Thoracic aorta (tissue), 2 donors: ENCODE results near the gene HOXD11. TPM values are rescaled to one million over a fixed set of nuclear protein-coding genes. Genes with fewer than 3 reads are reported as not detected.

Source experiments
- ATAC-seq: fragments of 150-250 bp; one replicate; pipeline ENCODE4 v1.8.0; 2017; ENCODE audit warnings: low read depth; ENCODE audit not compliant: insufficient number of reproducible peaks, low FRiP score
- DNase-seq: peaks from one replicate; pipeline ENCODE4 v3.0.0-alpha.2; 2020; ENCODE audit warnings: low spot score
- H3K27ac ChIP-seq, 2 donors: fragments of 200-600 bp; sonication (generic); 1 replicate in 1 of 2; 2 replicates in 1 of 2; pipeline ENCODE4 v1.5.1; 2016; ENCODE audit warnings: mild to moderate bottlenecking in 2 of 2, moderate library complexity in 2 of 2
- H3K27me3 ChIP-seq: fragments of 200-600 bp; sonication (generic); replicated peaks from 2 replicates; pipeline ENCODE4 v1.6.0; 2016; ENCODE audit warnings: mild to moderate bottlenecking; ENCODE audit not compliant: insufficient read depth
- H3K36me3 ChIP-seq: fragments of 200-600 bp; sonication (generic); one replicate; pipeline ENCODE4 v1.5.1; 2016
- H3K4me1 ChIP-seq, 2 donors: fragments of 200-600 bp; sonication (generic); 1 replicate in 1 of 2; 2 replicates in 1 of 2; pipeline versions ENCODE4 v1.5.1 to v1.6.0; 2016; ENCODE audit warnings: low read depth in 2 of 2, mild to moderate bottlenecking in 1 of 2; ENCODE audit not compliant: control insufficient read depth in 1 of 2
- H3K4me3 ChIP-seq: fragments of 200-600 bp; sonication (generic); 2 replicates; pipeline ENCODE4 v1.5.1; 2016; ENCODE audit warnings: mild to moderate bottlenecking
- H3K9me3 ChIP-seq: fragments of 200-600 bp; sonication (generic); 2 replicates; pipeline ENCODE4 v1.5.1; 2016
- CTCF ChIP-seq: fragments of 200-600 bp; sonication (generic); IDR thresholded peaks from one replicate; pipeline ENCODE4 v1.5.1; 2019; ENCODE audit warnings: antibody characterized with exemption
- total RNA-seq, 2 donors: library from RNA; depleted of rRNA; stranded (reverse); fragments of >200 nt; gene quantifications; one replicate each; pipeline versions ENCODE4 v1.1.0 to v1.2.3, GENCODE V29; 2016

The HOXD11 gene
- total RNA-seq, 2 donors from 2014 or later = not detected

GRCh38 chr2:176099159-176099727 is 7.8 kb upstream of the HOXD11 start:
- DNase-seq (no peak), ATAC-seq (no peak)
- H3K4me3 ChIP-seq = no peak overlapping the region
- no peaks in the 10 kb centered on the region for H3K9me3 ChIP-seq
- no peak for TF ChIP-seq CTCF
- H3K36me3 ChIP-seq = no peaks in the 10 kb centered on the region
- no peak overlapping the region for H3K27ac ChIP-seq
- H3K4me1 ChIP-seq = peaks cover 5 to 16% of the 10 kb centered on the region in 2 donors
- H3K27me3 ChIP-seq = peaks cover 76% of the 10 kb centered on the region

- DNase-seq (no peak), ATAC-seq (no peak)
- Histone ChIP-seq H3K27me3 (peaks cover 74% of the 10 kb centered on the region), H3K4me3 (no peak within 1 kb of the TSS), H3K36me3 (no peaks in the 10 kb centered on the region), H3K9me3 (no peaks in the 10 kb centered on the region), H3K4me1 (peaks cover 12 to 23% of the 10 kb centered on the region in 2 donors), H3K27ac (no peak within 1 kb of the TSS)
- no peak for TF ChIP-seq CTCF
These were observed 7.1 kb upstream of the HOXD11 start, which contains the start of gene HOXD12 for GRCh38 chr2:176099728-176100546. Gene HOXD12 (plus strand): TSS chr2:176099795. CDS start chr2:176099802, 7 bp downstream.

- ATAC-seq (no peak), DNase-seq (no peak)
- Histone ChIP-seq H3K4me1 (peaks cover 12 to 24% of the 10 kb centered on the region in 2 donors), H3K9me3 (no peaks in the 10 kb centered on the region), H3K36me3 (no peaks in the 10 kb centered on the region), H3K4me3 (no peak overlapping the region), H3K27ac (no peak overlapping the region), H3K27me3 (peaks cover 70% of the 10 kb centered on the region)
- TF ChIP-seq CTCF = no peak
These were observed 6.4 kb upstream of the HOXD11 start for GRCh38 chr2:176100547-176101140.

GRCh38 chr2:176101216-176101830 is 5.8 kb upstream of the HOXD11 start:
- no peak for DNase-seq

More at GRCh38 chr2:176101216-176101830, 5.8 kb upstream of the HOXD11 start:
- no peaks in the 10 kb centered on the region for H3K36me3 ChIP-seq
- H3K4me3 ChIP-seq = no peak overlapping the region
- peaks cover 11 to 26% of the 10 kb centered on the region in 2 donors for H3K4me1 ChIP-seq
- H3K9me3 ChIP-seq = no peaks in the 10 kb centered on the region
- peaks cover 69% of the 10 kb centered on the region for H3K27me3 ChIP-seq
- no peak for ATAC-seq
- TF ChIP-seq CTCF = no peak
- H3K27ac ChIP-seq = no peak overlapping the region
